Colonic mucosa (tissue), 4 donors: ENCODE data around the gene TUSC7. TPM values are rescaled to one million over a fixed set of nuclear protein-coding genes. Genes with fewer than 3 reads are reported as not detected.

Experiments used
- DNase-seq: peaks from one replicate; pipeline ENCODE4 v3.0.0-alpha.2; 2020
- H3K27ac ChIP-seq: fragments of 200-600 bp; one replicate; pipeline ENCODE4 v1.8.0; 2021
- H3K27me3 ChIP-seq: fragments of 200-600 bp; one replicate; pipeline ENCODE4 v1.8.0; 2021
- H3K36me3 ChIP-seq: fragments of 200-600 bp; one replicate; pipeline ENCODE4 v1.8.0; 2021
- H3K4me1 ChIP-seq: fragments of 200-600 bp; one replicate; pipeline ENCODE4 v1.8.0; 2021; ENCODE audit warnings: mild to moderate bottlenecking
- H3K4me3 ChIP-seq: fragments of 200-600 bp; one replicate; pipeline ENCODE4 v1.8.0; 2021
- H3K9ac ChIP-seq, 2 donors: one replicate each; pipeline ENCODE4 v1.7.0; 2013; ENCODE audit warnings: control low read depth in 2 of 2, low read depth in 2 of 2, low read length in 2 of 2
- H3K9me3 ChIP-seq: fragments of 200-600 bp; one replicate; pipeline ENCODE4 v1.8.0; 2021
- CTCF ChIP-seq: fragments of 200-600 bp; IDR thresholded peaks from one replicate; pipeline ENCODE4 v1.8.0; 2022; ENCODE audit warnings: antibody characterized with exemption, mild to moderate bottlenecking
- intact Hi-C: fragments of 100-400 bp; cut with DNase I; formaldehyde crosslinking; loops from one replicate; pipeline ENCODE4 v1.14.1; 2022
- total RNA-seq, 2 donors: library from RNA; stranded (reverse); fragmentation: NEBNext Ultra II Directional in 1 of 2; extraction: Animal tissue kit (Norgen Biotek cat#: 25700) in 1 of 2; gene quantifications; one replicate each; pipeline ENCODE4 v1.2.1, GENCODE V29; 2021
- donor health status: healthy.
- donor health status: DM: no; HTN: no; CAD: no.
- donor health status: DM: no; HTN: no; CAD: no.

TUSC7 gene
- not detected for total RNA-seq

- no peak within 1 kb of the TSS for H3K27ac ChIP-seq
- no peak for DNase-seq
- no peak within 1 kb of the TSS for H3K4me3 ChIP-seq
- intact Hi-C loops: no loop called here
- H3K27me3 ChIP-seq: no peaks in the 10 kb centered on the region
- TF ChIP-seq CTCF: no peak
- H3K4me1 ChIP-seq: no peaks in the 10 kb centered on the region
- no peak within 1 kb of the TSS for H3K9ac ChIP-seq
- H3K9me3 ChIP-seq: no peaks in the 10 kb centered on the region
- no peaks in the 10 kb centered on the region for H3K36me3 ChIP-seq
These were observed at the start of gene TUSC7 for GRCh38 chr3:116709479-116709878. TSS of gene TUSC7 (plus strand) at chr3:116709779.

GRCh38 chr3:116661196-116661595, 48.4 kb upstream of the TUSC7 start:
- intact Hi-C loops: no loop called here
- Histone ChIP-seq H3K36me3 (no peaks in the 10 kb centered on the region), H3K9me3 (no peaks in the 10 kb centered on the region), H3K27ac (no peak overlapping the region), H3K4me3 (no peak overlapping the region), H3K27me3 (no peaks in the 10 kb centered on the region), H3K9ac (no peak overlapping the region), H3K4me1 (no peaks in the 10 kb centered on the region)
- no peak for TF ChIP-seq CTCF
- no peak for DNase-seq

- H3K4me1 ChIP-seq: no peaks in the 10 kb centered on the region
- DNase-seq: no peak
- H3K27me3 ChIP-seq: no peaks in the 10 kb centered on the region
- no peak overlapping the region for H3K4me3 ChIP-seq
- no peak overlapping the region for H3K27ac ChIP-seq
- intact Hi-C loops: no loop called here
- H3K9ac ChIP-seq: no peak overlapping the region
- H3K36me3 ChIP-seq: no peaks in the 10 kb centered on the region
- H3K9me3 ChIP-seq: no peaks in the 10 kb centered on the region
- TF ChIP-seq CTCF: no peak
These were observed 46.1 kb upstream of the TUSC7 start for GRCh38 chr3:116663161-116664110.

- intact Hi-C loops: no loop called here
- no peak overlapping the region for H3K9ac ChIP-seq
- TF ChIP-seq CTCF: no peak
These were observed 42.3 kb upstream of the TUSC7 start for GRCh38 chr3:116667324-116667723.

GRCh38 chr3:116667791-116668190, 41.8 kb upstream of the TUSC7 start:
- Histone ChIP-seq H3K36me3 (no peaks in the 10 kb centered on the region), H3K4me1 (no peaks in the 10 kb centered on the region), H3K9ac (no peak overlapping the region), H3K27me3 (no peaks in the 10 kb centered on the region), H3K4me3 (no peak overlapping the region), H3K27ac (no peak overlapping the region), H3K9me3 (no peaks in the 10 kb centered on the region)
- intact Hi-C loops: no loop called here
- no peak for DNase-seq
- TF ChIP-seq CTCF: no peak

More at GRCh38 chr3:116667324-116667723, 42.3 kb upstream of the TUSC7 start:
- Histone ChIP-seq H3K27ac (no peak overlapping the region), H3K4me3 (no peak overlapping the region), H3K36me3 (no peaks in the 10 kb centered on the region), H3K27me3 (no peaks in the 10 kb centered on the region), H3K4me1 (no peaks in the 10 kb centered on the region), H3K9me3 (no peaks in the 10 kb centered on the region)
- no peak for DNase-seq
